K562 (cell line): Measurements from ENCODE around the gene GULP1. TPM values are rescaled to one million over a fixed set of nuclear protein-coding genes. Genes with fewer than 3 reads are reported as not detected.

Experiments used
- ATAC-seq: fragments of 200-7000 bp; cut with Tn5 transposase; 3 replicates; pipeline ENCODE4 v1.9.1; 2020; ENCODE audit warnings: moderate library complexity
- BruUV-seq: library from RNA; stranded (reverse); fragments of 400-500 nt; replicated peaks from 2 replicates; lab custom pipeline; 2021; lab: Mats Ljungman, UMichigan
- CTCF ChIA-PET: fragments of 300-600 bp; formaldehyde crosslinking; extraction: SDS; loops from one replicate; lab custom pipeline; 2021; ENCODE audit warnings: low intra/inter-chr PET ratio; lab: Yijun Ruan, JAX
- POLR2A ChIA-PET: fragments of 300-600, 350-650 bp; sonication (Branson Sonifier 250); formaldehyde crosslinking; extraction: SDS; loops from one replicate; lab custom pipeline; 2021; ENCODE audit warnings: antibody characterized with exemption, inconsistent platforms; lab: Yijun Ruan, JAX
- DNase-seq, 4 experiments: peaks; one replicate each; pipeline versions ENCODE4 v3.0.0 to v3.0.0-alpha.2; 2011 to 2018; ENCODE audit warnings: low spot score in 3 of 4, mixed read lengths in 3 of 4; ENCODE audit errors: extremely low read depth in 1 of 4
- FAIRE-seq: peaks from 2 replicates; lab custom pipeline; 2011; peaks lifted over from hg19 to GRCh38; lab: Jason Lieb, UNC
- H2AFZ ChIP-seq: 2 replicates; pipeline ENCODE4 v1.6.0; 2011; ENCODE audit warnings: low read depth, low read length, control low read depth, inconsistent platforms
- H3K27ac ChIP-seq: fragments of 200-600 bp; 3 replicates; pipeline ENCODE4 v1.8.0; 2011; ENCODE audit warnings: low read depth, mild to moderate bottlenecking, control low read depth, inconsistent platforms, low read length, moderate library complexity, mixed read lengths; ENCODE audit errors: extremely low read depth
- H3K27me3 ChIP-seq, 2 experiments: fragments of 300-600 bp in 1 of 2; 2 replicates in 1 of 2; 3 replicates in 1 of 2; pipeline versions ENCODE4 v1.6.0 to v1.8.0; 2011; ENCODE audit warnings: inconsistent platforms in 2 of 2, low read length in 2 of 2, mild to moderate bottlenecking in 1 of 2, mixed read lengths in 1 of 2, moderate library complexity in 1 of 2; ENCODE audit not compliant: control insufficient read depth in 2 of 2, insufficient read depth in 2 of 2
- H3K36me3 ChIP-seq: fragments of 300-600 bp; 3 replicates; pipeline ENCODE4 v1.8.0; 2011; ENCODE audit warnings: mild to moderate bottlenecking, low read length, inconsistent platforms; ENCODE audit not compliant: control insufficient read depth, insufficient read depth
- H3K4me1 ChIP-seq, 2 experiments: fragments of 200-600 bp in 1 of 2; replicated peaks in 1 of 2; 2 replicates in 1 of 2; 3 replicates in 1 of 2; pipeline versions ENCODE4 v1.5.1 to v1.8.0; 2011; ENCODE audit warnings: inconsistent platforms in 2 of 2, low read length in 2 of 2, mild to moderate bottlenecking in 1 of 2, mixed read lengths in 1 of 2, moderate library complexity in 1 of 2; ENCODE audit not compliant: control insufficient read depth in 2 of 2, insufficient read depth in 2 of 2
- H3K4me2 ChIP-seq: 2 replicates; pipeline ENCODE4 v1.6.1; 2011; ENCODE audit warnings: low read length, control low read depth, inconsistent platforms, mixed read lengths; ENCODE audit not compliant: insufficient read depth
- H3K4me3 ChIP-seq: fragments of 200-600 bp; sonication (generic), shearing (Covaris generic); 2 replicates; pipeline ENCODE4 v1.5.1; 2016; ENCODE audit warnings: control low read depth, inconsistent platforms
- H3K79me2 ChIP-seq: fragments of 200-600 bp; 3 replicates; pipeline ENCODE4 v1.8.0; 2011; ENCODE audit warnings: low read length, inconsistent platforms; ENCODE audit not compliant: control insufficient read depth, insufficient read depth
- H3K9ac ChIP-seq, 2 experiments: 2 replicates each; pipeline versions ENCODE4 v1.6.0 to v1.6.1; 2011; ENCODE audit warnings: low read depth in 2 of 2, low read length in 2 of 2, control low read depth in 1 of 2, inconsistent platforms in 1 of 2, mild to moderate bottlenecking in 1 of 2, mixed read lengths in 1 of 2; ENCODE audit not compliant: insufficient read depth in 1 of 2
- H3K9me1 ChIP-seq: one replicate; pipeline ENCODE4 v1.6.0; 2011; ENCODE audit warnings: inconsistent platforms, mild to moderate bottlenecking, low read length, moderate library complexity; ENCODE audit not compliant: control insufficient read depth, insufficient read depth
- H3K9me3 ChIP-seq: replicated peaks from 2 replicates; pipeline ENCODE4 v1.5.1; 2011; ENCODE audit warnings: low read depth, low read length, inconsistent platforms; ENCODE audit not compliant: control insufficient read depth, insufficient read depth
- H4K20me1 ChIP-seq: replicated peaks from 2 replicates; pipeline ENCODE4 v1.6.1; 2011; ENCODE audit warnings: low read length, inconsistent platforms, mixed read lengths; ENCODE audit not compliant: control insufficient read depth, insufficient read depth
- CBFA2T2 ChIP-seq: fragments of 450-650 bp; conservative IDR thresholded peaks from 2 replicates; pipeline ENCODE4 v1.6.1; 2017; ENCODE audit warnings: mild to moderate bottlenecking
- CC2D1A ChIP-seq: fragments of 450-650 bp; IDR thresholded peaks from 2 replicates; pipeline ENCODE4 v1.6.1; 2017; ENCODE audit warnings: mild to moderate bottlenecking
- HDAC2 ChIP-seq: fragments of 450-650 bp; IDR thresholded peaks from 2 replicates; pipeline ENCODE4 v1.6.1; 2016; ENCODE audit warnings: mild to moderate bottlenecking
- NCOR1 ChIP-seq: fragments of 450-650 bp; IDR thresholded peaks from 2 replicates; pipeline ENCODE4 v1.6.1; 2016; ENCODE audit warnings: mild to moderate bottlenecking, moderate library complexity
- NR0B1 ChIP-seq: fragments of 450-650 bp; IDR thresholded peaks from one replicate; pipeline ENCODE4 v1.6.1; 2018; ENCODE audit warnings: mild to moderate bottlenecking, moderate library complexity; ENCODE audit not compliant: partially characterized antibody
- NRF1 ChIP-seq, 2 experiments: fragments of 450-650 bp; IDR thresholded peaks in 1 of 2; conservative IDR thresholded peaks in 1 of 2; 2 replicates each; pipeline ENCODE4 v1.6.1; 2014; ENCODE audit warnings: mild to moderate bottlenecking in 2 of 2
- PHTF2 ChIP-seq: fragments of 250-450 bp; sonication (Bioruptor Pico); IDR thresholded peaks from 2 replicates; pipeline ENCODE4 v1.5.0; 2021; ENCODE audit warnings: mild to moderate bottlenecking
- RFX7 ChIP-seq: fragments of 250-450 bp; sonication (Bioruptor Pico); IDR thresholded peaks from 2 replicates; pipeline ENCODE4 v1.5.1; 2021; ENCODE audit warnings: mild to moderate bottlenecking
- SMARCA5 ChIP-seq: fragments of 450-650 bp; IDR thresholded peaks from 2 replicates; pipeline ENCODE4 v1.6.1; 2016
- ZNF436 ChIP-seq: fragments of 250-450, 450-650 bp; sonication (Bioruptor Pico); formaldehyde crosslinking; IDR thresholded peaks from 2 replicates; pipeline ENCODE4 v1.7.0; 2020; ENCODE audit warnings: mild to moderate bottlenecking
- ZNF668 ChIP-seq: fragments of 250-450 bp; sonication (Bioruptor Pico); IDR thresholded peaks from 2 replicates; pipeline ENCODE4 v1.8.0; 2022; ENCODE audit warnings: mild to moderate bottlenecking, inconsistent platforms
- ZNF76 ChIP-seq: fragments of 250-450 bp; sonication (Bioruptor Pico); IDR thresholded peaks from 2 replicates; pipeline ENCODE4 v1.4.0; 2020; ENCODE audit warnings: mild to moderate bottlenecking, moderate library complexity, borderline replicate concordance
- WGBS: fragments of 100-300 bp; shearing (Covaris generic); methylation state at CpG from one replicate; pipeline ENCODE4 v1.1.6; 2016; ENCODE audit warnings: low coverage, mixed read lengths; ENCODE audit not compliant: insufficient coverage; ENCODE audit errors: missing lambda C conversion rate; 5-methylcytosine and 5-hydroxymethylcytosine counted together
- in situ Hi-C: fragments of 300-500 bp; cut with MboI; formaldehyde crosslinking; loops from 4 replicates; pipeline ENCODE4 v1.15.0; 2018; ENCODE audit warnings: inconsistent platforms, mixed read lengths
- intact Hi-C: fragments of 100-400 bp; cut with micrococcal nuclease; formaldehyde crosslinking; loops from 2 replicates; pipeline ENCODE4 v1.14.2; 2022
- polyA plus RNA-seq, 8 experiments: library from polyadenylated mRNA; depleted of rRNA in 4 of 8; stranded (reverse) in 5 of 8; unstranded in 3 of 8; fragments of >200 nt; fragmentation: Nextera tagmentation in 2 of 8; fragmentation: Illumina TruSeq in 1 of 8; extraction: Ambion mirVana in 2 of 8; extraction: Trizol in 1 of 8; gene quantifications; 2 replicates each; pipeline versions ENCODE4 v1.2.1 to v1.2.3, GENCODE V29; 2011 to 2014; ENCODE audit warnings: inconsistent platforms in 1 of 8, missing spikeins in 1 of 8
- total RNA-seq, 7 experiments: library from RNA; depleted of rRNA in 6 of 7; stranded (reverse); fragments of >200 nt in 6 of 7; fragmentation: Illumina TruSeq in 2 of 7; extraction: Trizol in 2 of 7; gene quantifications; 2 replicates each; pipeline versions ENCODE4 v1.2.1 to v1.2.3, GENCODE V29; 2011 to 2021; ENCODE audit warnings: low replicate concordance in 1 of 7
- TF ChIP-seq, protein P1 (sequence below): fragments of 250-450 bp; sonication (Bioruptor Pico); IDR thresholded peaks from 2 replicates; pipeline ENCODE4 v1.4.0; 2020; ENCODE audit warnings: borderline replicate concordance
- TF ChIP-seq, protein P2 (sequence below), 2 experiments: fragments of 450-650 bp in 1 of 2; sonication (generic) in 1 of 2; formaldehyde crosslinking in 1 of 2; IDR thresholded peaks in 1 of 2; conservative IDR thresholded peaks in 1 of 2; 2 replicates each; pipeline versions ENCODE4 v1.6.1 to v1.8.1; 2016 to 2023; ENCODE audit warnings: mild to moderate bottlenecking in 2 of 2, moderate library complexity in 2 of 2, inconsistent platforms in 1 of 2, missing genetic modification reagents in 1 of 2

GULP1 gene
- total and polyA plus RNA-seq, 9 of the 15 experiments (the other 6 are each of a cell fraction or from before 2014, with no cell fraction given): 8.5 to 25.3 (median 19.5) TPM

- Histone ChIP-seq H3K4me2 (no peak overlapping the region), H2AFZ (no peak overlapping the region), H3K79me2 (no peaks in the 10 kb centered on the region), H4K20me1 (no peaks in the 10 kb centered on the region), H3K9ac (no peak overlapping the region), H3K36me3 (no peaks in the 10 kb centered on the region), H3K27ac (no peak overlapping the region), H3K9me1 (no peaks in the 10 kb centered on the region), H3K4me1 (no peaks in the 10 kb centered on the region), H3K27me3 (no peaks in the 10 kb centered on the region), H3K4me3 (no peak overlapping the region), H3K9me3 (no peaks in the 10 kb centered on the region)
- POLR2A ChIA-PET: no interaction called here
- ATAC-seq (no peak), DNase-seq (no peak), FAIRE-seq (no peak)
- 0% methylated on average over 2 of the region's 2 CpGs for WGBS
- TF ChIP-seq PHTF2 (CRISPR knock-in tag) (no peak), NR0B1 (no peak)
- intact Hi-C loops (no loop called here), in situ Hi-C loops (no loop called here)
- CTCF ChIA-PET: no interaction called here
- BruUV-seq: no TSS peak
Measured at GRCh38 chr2:188610827-188611226, 319.2 kb downstream of the GULP1 start.

DNA sequence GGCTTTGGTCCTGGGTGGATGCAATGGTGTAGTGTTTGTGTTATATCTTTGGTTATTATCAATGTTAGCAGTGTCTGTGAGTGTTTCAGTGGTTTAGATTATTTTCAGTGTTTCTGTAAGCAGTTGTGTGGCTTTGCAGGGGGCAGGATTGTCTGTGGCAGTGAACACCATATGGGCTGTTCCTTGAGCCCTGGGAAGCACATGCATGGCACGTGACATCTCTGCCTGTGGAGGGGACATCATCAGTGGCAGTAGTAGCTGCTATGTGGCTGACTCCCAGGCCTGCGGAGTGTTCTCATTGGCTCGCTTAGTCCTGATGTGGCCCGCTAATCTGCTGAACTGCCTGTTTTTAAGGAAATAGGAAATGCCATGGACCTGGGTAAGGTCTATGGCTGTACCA, 327.5 kb downstream of the GULP1 start:
- no peak for ATAC-seq
- no TSS peak for BruUV-seq
- ChIA-PET POLR2A (no interaction called here), CTCF (no interaction called here)
- no peaks in the 10 kb centered on the region for H3K9me3 ChIP-seq
- H2AFZ ChIP-seq: no peak overlapping the region
- no peak for DNase-seq
- no peaks in the 10 kb centered on the region for H4K20me1 ChIP-seq
- in situ Hi-C loops (no loop called here), intact Hi-C loops (no loop called here)
- H3K9ac ChIP-seq: no peak overlapping the region
- FAIRE-seq: no peak
- no peak overlapping the region for H3K4me3 ChIP-seq
- H3K9me1 ChIP-seq: no peaks in the 10 kb centered on the region
- no peaks in the 10 kb centered on the region for H3K79me2 ChIP-seq
- H3K27ac ChIP-seq: no peak overlapping the region
- H3K27me3 ChIP-seq: no peaks in the 10 kb centered on the region
- H3K4me2 ChIP-seq: no peak overlapping the region
- no peaks in the 10 kb centered on the region for H3K4me1 ChIP-seq
- H3K36me3 ChIP-seq: no peaks in the 10 kb centered on the region
- 3% methylated on average over 3 of the region's 4 CpGs for WGBS
- TF ChIP-seq SMARCA5 (no peak), NCOR1 (no peak), RFX7 (CRISPR knock-in tag) (no peak), CBFA2T2 (no peak), CC2D1A (no peak), ZNF668 (CRISPR knock-in tag) (no peak), NRF1 (conservative IDR thresholded peaks at IDR 0.05 in 1 of 2, IDR thresholded peaks at IDR 0.05 in 1 of 2) (no peak), ZNF76 (CRISPR knock-in tag) (no peak), ZNF436 (CRISPR knock-in tag) (no peak), HDAC2 (no peak)
- TF ChIP-seq, protein P1, sequence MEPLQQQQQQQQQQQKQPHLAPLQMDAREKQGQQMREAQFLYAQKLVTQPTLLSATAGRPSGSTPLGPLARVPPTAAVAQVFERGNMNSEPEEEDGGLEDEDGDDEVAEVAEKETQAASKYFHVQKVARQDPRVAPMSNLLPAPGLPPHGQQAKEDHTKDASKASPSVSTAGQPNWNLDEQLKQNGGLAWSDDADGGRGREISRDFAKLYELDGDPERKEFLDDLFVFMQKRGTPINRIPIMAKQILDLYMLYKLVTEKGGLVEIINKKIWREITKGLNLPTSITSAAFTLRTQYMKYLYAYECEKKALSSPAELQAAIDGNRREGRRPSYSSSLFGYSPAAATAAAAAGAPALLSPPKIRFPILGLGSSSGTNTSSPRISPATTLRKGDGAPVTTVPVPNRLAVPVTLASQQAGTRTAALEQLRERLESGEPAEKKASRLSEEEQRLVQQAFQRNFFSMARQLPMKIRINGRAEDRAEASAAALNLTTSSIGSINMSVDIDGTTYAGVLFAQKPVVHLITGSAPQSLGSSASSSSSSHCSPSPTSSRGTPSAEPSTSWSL (CRISPR knock-in tag): no peak
- TF ChIP-seq, protein P2, sequence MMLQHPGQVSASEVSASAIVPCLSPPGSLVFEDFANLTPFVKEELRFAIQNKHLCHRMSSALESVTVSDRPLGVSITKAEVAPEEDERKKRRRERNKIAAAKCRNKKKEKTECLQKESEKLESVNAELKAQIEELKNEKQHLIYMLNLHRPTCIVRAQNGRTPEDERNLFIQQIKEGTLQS (IDR thresholded peaks at IDR 0.05): no peak
- TF ChIP-seq, protein P2 (CRISPR knock-in tag; conservative IDR thresholded peaks at IDR 0.05): no peak
